Kidney epithelial cell (primary cell): Measurements from ENCODE around the gene ARHGAP22. TPM values are rescaled to one million over a fixed set of nuclear protein-coding genes. Genes with fewer than 3 reads are reported as not detected.

Experiments used
- DNase-seq: peaks from one replicate; pipeline ENCODE4 v3.0.0-alpha.2; 2010; ENCODE audit warnings: low read depth
- H3K27me3 ChIP-seq: 2 replicates; pipeline ENCODE4 v1.6.0; 2011; ENCODE audit warnings: low read length; ENCODE audit not compliant: control insufficient read depth, insufficient read depth
- H3K36me3 ChIP-seq: 2 replicates; pipeline ENCODE4 v1.5.1; 2011; ENCODE audit warnings: low read length; ENCODE audit not compliant: control insufficient read depth, insufficient read depth
- H3K4me3 ChIP-seq: 2 replicates; pipeline ENCODE4 v1.5.1; 2011; ENCODE audit warnings: low read depth, mild to moderate bottlenecking, control low read depth, low read length
- CTCF ChIP-seq: IDR thresholded peaks from 2 replicates; pipeline ENCODE4 v1.5.1; 2011; ENCODE audit warnings: mild to moderate bottlenecking, moderate library complexity, low read length, control low read depth, inconsistent platforms; ENCODE audit not compliant: insufficient read depth, poor library complexity, severe bottlenecking
- total RNA-seq: library from RNA; depleted of rRNA; stranded (reverse); fragments of >200 nt; gene quantifications from 2 replicates; pipeline ENCODE4 v1.2.3, GENCODE V29; 2015

Gene ARHGAP22
- total RNA-seq, 1 donor from 2014 or later: 7.0 TPM

GRCh38 chr10:48455055-48455391, 149.8 kb downstream of the ARHGAP22 start:
- Histone ChIP-seq H3K27me3 (no peaks in the 10 kb centered on the region), H3K4me3 (no peak overlapping the region), H3K36me3 (no peaks in the 10 kb centered on the region)
- TF ChIP-seq CTCF: no peak
- no peak for DNase-seq

GRCh38 chr10:48454302-48455054, 150.4 kb downstream of the ARHGAP22 start:
- H3K27me3 ChIP-seq: no peaks in the 10 kb centered on the region
- H3K4me3 ChIP-seq: no peak overlapping the region
- no peaks in the 10 kb centered on the region for H3K36me3 ChIP-seq
- DNase-seq: no peak
- TF ChIP-seq CTCF: no peak

- no peaks in the 10 kb centered on the region for H3K36me3 ChIP-seq
- TF ChIP-seq CTCF: no peak
- no peak for DNase-seq
- H3K27me3 ChIP-seq: no peaks in the 10 kb centered on the region
- no peak overlapping the region for H3K4me3 ChIP-seq
These were observed 151.2 kb downstream of the ARHGAP22 start for GRCh38 chr10:48453451-48454301.

- no peak for TF ChIP-seq CTCF
- Histone ChIP-seq H3K4me3 (no peak overlapping the region), H3K27me3 (no peaks in the 10 kb centered on the region)
These were observed 151.9 kb downstream of the ARHGAP22 start for GRCh38 chr10:48452879-48453412.

GRCh38 chr10:48451969-48452878, 152.6 kb downstream of the ARHGAP22 start:
- DNase-seq: no peak
- H3K36me3 ChIP-seq: no peaks in the 10 kb centered on the region
- TF ChIP-seq CTCF: no peak
- H3K4me3 ChIP-seq: no peak overlapping the region
- no peaks in the 10 kb centered on the region for H3K27me3 ChIP-seq

More at GRCh38 chr10:48452879-48453412, 151.9 kb downstream of the ARHGAP22 start:
- H3K36me3 ChIP-seq: no peaks in the 10 kb centered on the region
- no peak for DNase-seq
